Activated T-helper 2 cell treated with anti-CD3 and anti-CD28 coated beads, Interferon-gamma antibody, Interleukin-2, Interleukin-4, amounts not matched to agents 10 μg/mL and 5 μg/mL and 100 μg/mL, durations not matched to agents 14 hours and 24 hours and 36 hours (primary cell): ENCODE results near the gene PRKCE. TPM values are rescaled to one million over a fixed set of nuclear protein-coding genes. Genes with fewer than 3 reads are reported as not detected.

ENCODE experiments used
- DNase-seq: peaks from one replicate; pipeline ENCODE4 v3.0.0; 2021; ENCODE audit warnings: low spot score
- H3K27ac Mint-ChIP-seq: one replicate; pipeline ENCODE4 v1.8.0; 2021; ENCODE audit warnings: mixed read lengths
- H3K27me3 Mint-ChIP-seq: one replicate; pipeline ENCODE4 v1.8.0; 2021; ENCODE audit warnings: low read depth, mixed read lengths
- H3K36me3 Mint-ChIP-seq: one replicate; pipeline ENCODE4 v1.8.0; 2021; ENCODE audit warnings: low read depth, mixed read lengths
- H3K4me1 Mint-ChIP-seq: one replicate; pipeline ENCODE4 v1.8.0; 2021; ENCODE audit warnings: low read depth, mixed read lengths
- H3K4me3 Mint-ChIP-seq: one replicate; pipeline ENCODE4 v1.8.0; 2021; ENCODE audit warnings: low read depth, mild to moderate bottlenecking, moderate library complexity, mixed read lengths
- H3K9me3 Mint-ChIP-seq: one replicate; pipeline ENCODE4 v1.8.0; 2021; ENCODE audit warnings: mixed read lengths
- intact Hi-C: fragments of 100-400 bp; cut with micrococcal nuclease; formaldehyde crosslinking; loops from one replicate; pipeline ENCODE4 v1.15.1; 2023
- total RNA-seq: library from RNA; stranded (reverse); gene quantifications from 2 replicates; pipeline ENCODE4 v1.2.3, GENCODE V29; 2022

Gene PRKCE
- total RNA-seq, 1 donor from 2014 or later, result 21.5 TPM

GRCh38 chr2:46132996-46133395 lies 481.5 kb downstream of the PRKCE start:
- H3K27me3 Mint-ChIP-seq, result no peaks in the 10 kb centered on the region
- no peak for DNase-seq
- no peaks in the 10 kb centered on the region for H3K36me3 Mint-ChIP-seq
- intact Hi-C loops, result no loop called here
- no peaks in the 10 kb centered on the region for H3K9me3 Mint-ChIP-seq
- no peak overlapping the region for H3K27ac Mint-ChIP-seq
- H3K4me3 Mint-ChIP-seq, result no peak overlapping the region
- no peaks in the 10 kb centered on the region for H3K4me1 Mint-ChIP-seq

- intact Hi-C loops, result no loop called here
- Mint-ChIP-seq H3K9me3 (no peaks in the 10 kb centered on the region), H3K4me3 (no peak overlapping the region), H3K27me3 (no peaks in the 10 kb centered on the region), H3K4me1 (no peaks in the 10 kb centered on the region), H3K36me3 (no peaks in the 10 kb centered on the region), H3K27ac (no peak overlapping the region)
- DNase-seq, result no peak
Measured at GRCh38 chr2:46134531-46135227, 483.2 kb downstream of the PRKCE start.

- H3K4me3 Mint-ChIP-seq, result no peak overlapping the region
- no peaks in the 10 kb centered on the region for H3K4me1 Mint-ChIP-seq
- H3K9me3 Mint-ChIP-seq, result no peaks in the 10 kb centered on the region
- H3K27ac Mint-ChIP-seq, result no peak overlapping the region
- no peaks in the 10 kb centered on the region for H3K36me3 Mint-ChIP-seq
- no peaks in the 10 kb centered on the region for H3K27me3 Mint-ChIP-seq
- intact Hi-C loops, result no loop called here
- DNase-seq, result no peak
Measured at GRCh38 chr2:46135228-46135855, 483.9 kb downstream of the PRKCE start.

GRCh38 chr2:46135958-46136357 lies 484.5 kb downstream of the PRKCE start:
- H3K9me3 Mint-ChIP-seq, result no peaks in the 10 kb centered on the region
- H3K4me1 Mint-ChIP-seq, result no peaks in the 10 kb centered on the region
- no peaks in the 10 kb centered on the region for H3K27me3 Mint-ChIP-seq
- intact Hi-C loops, result no loop called here
- H3K36me3 Mint-ChIP-seq, result no peaks in the 10 kb centered on the region
- DNase-seq, result no peak
- no peak overlapping the region for H3K27ac Mint-ChIP-seq
- no peak overlapping the region for H3K4me3 Mint-ChIP-seq

GRCh38 chr2:46136481-46136880 lies 485.0 kb downstream of the PRKCE start:
- no peak for DNase-seq
- Mint-ChIP-seq H3K4me1 (no peaks in the 10 kb centered on the region), H3K9me3 (no peaks in the 10 kb centered on the region), H3K4me3 (no peak overlapping the region), H3K27me3 (no peaks in the 10 kb centered on the region), H3K36me3 (no peaks in the 10 kb centered on the region), H3K27ac (no peak overlapping the region)
- intact Hi-C loops, result no loop called here

- H3K4me3 Mint-ChIP-seq, result no peak overlapping the region
- no peak for DNase-seq
- intact Hi-C loops, result no loop called here
- H3K9me3 Mint-ChIP-seq, result no peaks in the 10 kb centered on the region
- no peak overlapping the region for H3K27ac Mint-ChIP-seq
- H3K4me1 Mint-ChIP-seq, result no peaks in the 10 kb centered on the region
- no peaks in the 10 kb centered on the region for H3K27me3 Mint-ChIP-seq
- no peaks in the 10 kb centered on the region for H3K36me3 Mint-ChIP-seq
Measured at GRCh38 chr2:46136953-46137352, 485.5 kb downstream of the PRKCE start.

GRCh38 chr2:46142546-46143428 lies 491.3 kb downstream of the PRKCE start:
- Mint-ChIP-seq H3K27ac (peak overlapping the region; percentile 28), H3K36me3 (peaks cover 5% of the 10 kb centered on the region), H3K4me3 (no peak overlapping the region), H3K4me1 (peaks cover 38% of the 10 kb centered on the region), H3K9me3 (no peaks in the 10 kb centered on the region), H3K27me3 (no peaks in the 10 kb centered on the region)
- DNase-seq, result no peak
- intact Hi-C loops, result no loop called here

- Mint-ChIP-seq H3K27me3 (no peaks in the 10 kb centered on the region), H3K27ac (no peak overlapping the region), H3K4me1 (peaks cover 38% of the 10 kb centered on the region), H3K9me3 (no peaks in the 10 kb centered on the region), H3K36me3 (peaks cover 5% of the 10 kb centered on the region), H3K4me3 (no peak overlapping the region)
- intact Hi-C loops, result loop anchor here (2.0 kb wide), 1 partner anchor 47 kb away; no protein-coding TSS in a partner anchor
- no peak for DNase-seq
Measured at GRCh38 chr2:46143429-46144132, 492.1 kb downstream of the PRKCE start.

GRCh38 chr2:46144133-46144800 lies 492.8 kb downstream of the PRKCE start:
- Mint-ChIP-seq H3K36me3 (peaks cover 5% of the 10 kb centered on the region), H3K4me3 (peak overlapping the region; percentile 43), H3K27ac (peak overlapping the region; percentile 76), H3K27me3 (no peaks in the 10 kb centered on the region), H3K4me1 (peaks cover 38% of the 10 kb centered on the region), H3K9me3 (no peaks in the 10 kb centered on the region)
- intact Hi-C loops, result loop anchor here (2.0 kb wide), 1 partner anchor 47 kb away; no protein-coding TSS in a partner anchor
- no peak for DNase-seq

- H3K27ac Mint-ChIP-seq, result no peak overlapping the region
- peak overlapping the region; percentile 43 for H3K4me3 Mint-ChIP-seq
- H3K36me3 Mint-ChIP-seq, result peaks cover 5% of the 10 kb centered on the region
- peaks cover 38% of the 10 kb centered on the region for H3K4me1 Mint-ChIP-seq
- intact Hi-C loops, result loop anchor here (2.0 kb wide), 1 partner anchor 48 kb away; no protein-coding TSS in a partner anchor
- no peaks in the 10 kb centered on the region for H3K27me3 Mint-ChIP-seq
- no peak for DNase-seq
- no peaks in the 10 kb centered on the region for H3K9me3 Mint-ChIP-seq
Measured at GRCh38 chr2:46145017-46145416, 493.5 kb downstream of the PRKCE start.

- Mint-ChIP-seq H3K27ac (no peak overlapping the region), H3K4me3 (peak overlapping the region; percentile 35), H3K4me1 (peaks cover 39% of the 10 kb centered on the region), H3K9me3 (no peaks in the 10 kb centered on the region), H3K36me3 (peaks cover 5% of the 10 kb centered on the region), H3K27me3 (no peaks in the 10 kb centered on the region)
- DNase-seq, result no peak
- intact Hi-C loops, result loop anchor here (2.0 kb wide), 1 partner anchor 49 kb away; no protein-coding TSS in a partner anchor
Measured at GRCh38 chr2:46145840-46146239, 494.4 kb downstream of the PRKCE start.
